Prostate gland (tissue), 2 donors: ENCODE measurements around the gene DXO. TPM values are rescaled to one million over a fixed set of nuclear protein-coding genes. Genes with fewer than 3 reads are reported as not detected.

Experiments used
- DNase-seq: peaks from one replicate; pipeline ENCODE4 v3.0.0-alpha.2; 2019; ENCODE audit warnings: low spot score
- H3K27ac ChIP-seq, 2 donors: fragments of 200-600 bp; sonication (generic); 2 replicates each; pipeline ENCODE4 v1.5.1; 2017 to 2019
- H3K27me3 ChIP-seq: fragments of 200-600 bp; sonication (generic); replicated peaks from 2 replicates; pipeline ENCODE4 v1.5.1; 2019; ENCODE audit not compliant: insufficient read depth
- H3K36me3 ChIP-seq, 2 donors: fragments of 200-600 bp; sonication (generic); 1 replicate in 1 of 2; 2 replicates in 1 of 2; pipeline versions ENCODE4 v1.5.1 to v1.8.1; 2017 to 2019
- H3K4me1 ChIP-seq: fragments of 200-600 bp; sonication (generic); replicated peaks from 2 replicates; pipeline ENCODE4 v1.5.1; 2019
- H3K4me3 ChIP-seq, 2 donors: fragments of 200-600 bp; sonication (generic); 2 replicates each; pipeline ENCODE4 v1.5.1; 2017 to 2019
- H3K9me3 ChIP-seq: fragments of 200-600 bp; sonication (generic); 2 replicates; pipeline ENCODE4 v1.5.1; 2017
- CTCF ChIP-seq, 4 experiments: fragments of 200-600 bp in 2 of 4; fragments of 450-650 bp in 2 of 4; sonication (generic) in 2 of 4; IDR thresholded peaks; 1 replicate in 3 of 4; 2 replicates in 1 of 4; pipeline ENCODE4 v1.5.1; 2016 to 2019; ENCODE audit warnings: antibody characterized with exemption in 4 of 4, mild to moderate bottlenecking in 2 of 4, moderate library complexity in 2 of 4
- POLR2A ChIP-seq: fragments of 450-650 bp; IDR thresholded peaks from one replicate; pipeline ENCODE4 v1.6.1; 2016; ENCODE audit warnings: antibody characterized with exemption, mild to moderate bottlenecking
- POLR2AphosphoS5 ChIP-seq: sonication (generic); formaldehyde crosslinking; IDR thresholded peaks from one replicate; pipeline ENCODE4 v1.6.1; 2017; ENCODE audit warnings: antibody characterized with exemption
- WGBS: methylation state at CpG from one replicate; pipeline ENCODE4 v1.1.5; 2018; 5-methylcytosine and 5-hydroxymethylcytosine counted together
- intact Hi-C: fragments of 100-400 bp; cut with DNase I; formaldehyde crosslinking; loops from one replicate; pipeline ENCODE4 v1.14.2; 2022
- total RNA-seq, 2 donors: library from RNA; depleted of rRNA; stranded (reverse); fragments of >200 nt; gene quantifications; one replicate each; pipeline ENCODE4 v1.1.0, GENCODE V29; 2016

The DXO gene
- total RNA-seq, 2 donors from 2014 or later = 21.9 to 36.0 TPM

GRCh38 chr6:31930962-31931361, 41.0 kb downstream of the DXO start:
- TF ChIP-seq POLR2A (no peak), POLR2AphosphoS5 (no peak), CTCF (IDR thresholded peaks at IDR 0.05) (no peak)
- H3K27me3 ChIP-seq = no peaks in the 10 kb centered on the region
- H3K4me1 ChIP-seq = no peaks in the 10 kb centered on the region
- no peaks in the 10 kb centered on the region for H3K36me3 ChIP-seq
- no peak overlapping the region for H3K4me3 ChIP-seq
- WGBS = 80% methylated on average over 1 of the region's 1 CpG
- no peak overlapping the region for H3K27ac ChIP-seq
- DNase-seq = no peak
- no peaks in the 10 kb centered on the region for H3K9me3 ChIP-seq
- intact Hi-C loops = no loop called here

- intact Hi-C loops = no loop called here
- 51% methylated on average over 9 of the region's 9 CpGs for WGBS
Measured at GRCh38 chr6:31928672-31928939, 43.3 kb downstream of the DXO start.

GRCh38 chr6:31927863-31928671, 43.9 kb downstream of the DXO start:
- no peak overlapping the region for H3K27ac ChIP-seq
- WGBS = 81% methylated on average over 11 of the region's 11 CpGs

More at GRCh38 chr6:31928672-31928939, 43.3 kb downstream of the DXO start:
- Histone ChIP-seq H3K9me3 (no peaks in the 10 kb centered on the region), H3K4me1 (no peaks in the 10 kb centered on the region), H3K4me3 (no peak overlapping the region), H3K27ac (no peak overlapping the region), H3K27me3 (no peaks in the 10 kb centered on the region), H3K36me3 (no peaks in the 10 kb centered on the region)
- TF ChIP-seq CTCF (IDR thresholded peaks at IDR 0.05) (no peak), POLR2A (no peak)
- no peak for DNase-seq

GRCh38 chr6:31927242-31927862, 44.6 kb downstream of the DXO start, which contains the start of gene C2:
Gene C2 (plus strand): TSS chr6:31927717. CDS start chr6:31927753, 36 bp downstream.
- WGBS = 63% methylated on average over 11 of the region's 11 CpGs
- DNase-seq = no peak
- Histone ChIP-seq H3K27ac (no peak within 1 kb of the TSS), H3K36me3 (no peaks in the 10 kb centered on the region), H3K4me1 (no peaks in the 10 kb centered on the region), H3K4me3 (no peak within 1 kb of the TSS), H3K9me3 (no peaks in the 10 kb centered on the region), H3K27me3 (no peaks in the 10 kb centered on the region)
- TF ChIP-seq CTCF (IDR thresholded peaks at IDR 0.05) = no peak
- TF ChIP-seq POLR2A = no peak
- no peak for TF ChIP-seq POLR2AphosphoS5
- intact Hi-C loops = no loop called here

More at GRCh38 chr6:31927863-31928671, 43.9 kb downstream of the DXO start:
- H3K9me3 ChIP-seq = no peaks in the 10 kb centered on the region
- H3K4me1 ChIP-seq = no peaks in the 10 kb centered on the region
- no peaks in the 10 kb centered on the region for H3K27me3 ChIP-seq
- intact Hi-C loops = no loop called here
- no peaks in the 10 kb centered on the region for H3K36me3 ChIP-seq
- TF ChIP-seq CTCF (IDR thresholded peaks at IDR 0.05) = no peak
- TF ChIP-seq POLR2AphosphoS5 = no peak
- TF ChIP-seq POLR2A = no peak
- no peak overlapping the region for H3K4me3 ChIP-seq
- no peak for DNase-seq

GRCh38 chr6:31922942-31923341, 49.0 kb downstream of the DXO start:
- intact Hi-C loops = no loop called here
- no peaks in the 10 kb centered on the region for H3K9me3 ChIP-seq
- no peaks in the 10 kb centered on the region for H3K27me3 ChIP-seq
- H3K4me1 ChIP-seq = peaks cover 4% of the 10 kb centered on the region
- TF ChIP-seq CTCF (IDR thresholded peaks at IDR 0.05) = no peak
- no peak for TF ChIP-seq POLR2AphosphoS5
- no peak for TF ChIP-seq POLR2A
- WGBS = 29% methylated on average over 5 of the region's 5 CpGs
- no peak for DNase-seq
- no peaks in the 10 kb centered on the region for H3K36me3 ChIP-seq
- H3K27ac ChIP-seq = no peak overlapping the region
- no peak overlapping the region for H3K4me3 ChIP-seq
